GM19328 (cell line): ENCODE data around the gene ABI1.

Experiments
- ATAC-seq: cut with Tn5 transposase; IDR thresholded peaks from one replicate; pipeline ENCODE4 v1.9.1; 2021; ENCODE audit warnings: mild to moderate bottlenecking, moderate library complexity; ENCODE audit not compliant: unreplicated experiment

ABI1 gene

GRCh38 chr10:26855186-26855585, 5.6 kb downstream of the ABI1 start:
- ATAC-seq: no peak

- no peak for ATAC-seq
Observed at GRCh38 chr10:26854524-26854923, 6.2 kb downstream of the ABI1 start.

- ATAC-seq: no peak
Observed at GRCh38 chr10:26844396-26844975, 16.3 kb downstream of the ABI1 start.

GRCh38 chr10:26843736-26844135, 17.0 kb downstream of the ABI1 start:
- ATAC-seq: no peak

- no peak for ATAC-seq
Observed at GRCh38 chr10:26841733-26842317, 18.9 kb downstream of the ABI1 start.

GRCh38 chr10:26840938-26841732, 19.6 kb downstream of the ABI1 start:
- ATAC-seq: no peak

- no peak for ATAC-seq
Observed at GRCh38 chr10:26839966-26840627, 20.7 kb downstream of the ABI1 start.

- no peak for ATAC-seq
Observed at GRCh38 chr10:26837139-26837538, 23.6 kb downstream of the ABI1 start.

GRCh38 chr10:26835025-26835424, 25.7 kb downstream of the ABI1 start:
- no peak for ATAC-seq

GRCh38 chr10:26832960-26833359, 27.8 kb downstream of the ABI1 start:
- no peak for ATAC-seq

- ATAC-seq: no peak
Observed at GRCh38 chr10:26831936-26832335, 28.8 kb downstream of the ABI1 start.

GRCh38 chr10:26829810-26830515, 30.8 kb downstream of the ABI1 start:
- no peak for ATAC-seq

GRCh38 chr10:26824015-26824690, 36.6 kb downstream of the ABI1 start:
- no peak for ATAC-seq

GRCh38 chr10:26821699-26822570, 38.8 kb downstream of the ABI1 start:
- no peak for ATAC-seq

- ATAC-seq: no peak
Observed at GRCh38 chr10:26815500-26815899, 45.3 kb downstream of the ABI1 start.

- ATAC-seq: no peak
Observed at GRCh38 chr10:26810435-26811026, 50.2 kb downstream of the ABI1 start.

GRCh38 chr10:26809973-26810372, 50.8 kb downstream of the ABI1 start:
- ATAC-seq: no peak

- ATAC-seq: no peak
Observed at GRCh38 chr10:26807532-26807931, 53.2 kb downstream of the ABI1 start.

GRCh38 chr10:26806557-26806956, 54.2 kb downstream of the ABI1 start:
- ATAC-seq: no peak
